Chondrocyte (in vitro differentiated cells): ENCODE data around the gene XAGE3. TPM values are rescaled to one million over a fixed set of nuclear protein-coding genes. Genes with fewer than 3 reads are reported as not detected.
"Not testable (repeated sequence)": the region's sequence is repeated elsewhere in the genome, so short reads cannot be mapped to it uniquely, and the experiment has no call there.

Source experiments
- DNase-seq: peaks from one replicate; pipeline ENCODE4 v3.0.0; 2021; ENCODE audit warnings: mixed read lengths, low spot score
- H3K27ac Mint-ChIP-seq: one replicate; pipeline ENCODE4 v1.8.0; 2021; ENCODE audit warnings: mild to moderate bottlenecking, moderate library complexity, mixed read lengths; ENCODE audit not compliant: unreplicated experiment
- H3K27me3 Mint-ChIP-seq: 2 replicates; pipeline ENCODE4 v1.8.0; 2021; ENCODE audit warnings: low read depth, mixed read lengths
- H3K36me3 Mint-ChIP-seq: 2 replicates; pipeline ENCODE4 v1.8.0; 2021; ENCODE audit warnings: low read depth, mixed read lengths
- H3K4me1 Mint-ChIP-seq: 2 replicates; pipeline ENCODE4 v1.8.0; 2021; ENCODE audit warnings: low read depth, mild to moderate bottlenecking, mixed read lengths
- H3K4me3 Mint-ChIP-seq: one replicate; pipeline ENCODE4 v1.8.0; 2021; ENCODE audit warnings: mild to moderate bottlenecking, moderate library complexity, mixed read lengths; ENCODE audit not compliant: unreplicated experiment
- H3K9me3 Mint-ChIP-seq: 2 replicates; pipeline ENCODE4 v1.8.0; 2021; ENCODE audit warnings: low read depth, mixed read lengths
- CTCF ChIP-seq: fragments of 200-600 bp; sonication (generic); IDR thresholded peaks from 2 replicates; pipeline ENCODE4 v1.5.0; 2021; ENCODE audit warnings: antibody characterized with exemption, mild to moderate bottlenecking, moderate library complexity
- total RNA-seq: library from RNA; stranded (reverse); gene quantifications from 3 replicates; pipeline ENCODE4 v1.2.1, GENCODE V29; 2021

Gene XAGE3
- total RNA-seq, 1 donor from 2014 or later = not detected

- Mint-ChIP-seq H3K36me3 (no peaks in the 10 kb centered on the region), H3K4me1 (peaks cover 3% of the 10 kb centered on the region), H3K27ac (no peak overlapping the region), H3K27me3 (no peaks in the 10 kb centered on the region), H3K9me3 (peaks cover 19% of the 10 kb centered on the region), H3K4me3 (no peak overlapping the region)
- DNase-seq = no peak
- no peak for TF ChIP-seq CTCF
Observed at GRCh38 chrX:52852110-52852860, 15.6 kb downstream of the XAGE3 start.

- H3K9me3 Mint-ChIP-seq = peaks cover 15% of the 10 kb centered on the region
- not testable (repeated sequence) for H3K36me3 Mint-ChIP-seq, H3K4me1 Mint-ChIP-seq, H3K27me3 Mint-ChIP-seq, H3K27ac Mint-ChIP-seq, H3K4me3 Mint-ChIP-seq, DNase-seq
Observed at GRCh38 chrX:52843619-52844018, 24.3 kb downstream of the XAGE3 start.

DNA sequence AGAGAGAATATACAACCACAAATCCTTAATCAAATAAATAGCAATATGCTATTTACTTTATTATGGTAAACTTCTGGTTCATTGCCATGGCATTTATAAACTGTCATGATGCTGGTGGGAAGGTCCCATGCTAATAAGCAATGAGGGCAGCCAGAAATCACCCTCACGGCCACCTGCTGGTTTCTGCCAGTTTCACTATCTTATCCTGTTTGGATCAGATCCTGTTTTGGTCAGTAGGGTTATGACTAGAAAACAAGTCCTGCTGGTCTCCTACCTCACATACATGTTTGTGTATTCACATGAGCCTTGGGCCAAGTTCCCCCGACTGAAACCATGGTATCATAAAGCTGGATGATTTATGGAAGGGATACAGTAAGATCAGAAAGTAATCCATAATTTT lies 28.7 kb downstream of the XAGE3 start:
- H3K36me3 Mint-ChIP-seq = no peaks in the 10 kb centered on the region
- DNase-seq = no peak
- peaks cover 5% of the 10 kb centered on the region for H3K27me3 Mint-ChIP-seq
- peaks cover 8% of the 10 kb centered on the region for H3K9me3 Mint-ChIP-seq
- H3K4me1 Mint-ChIP-seq = no peaks in the 10 kb centered on the region
- H3K4me3 Mint-ChIP-seq = no peak overlapping the region
- H3K27ac Mint-ChIP-seq = no peak overlapping the region
- TF ChIP-seq CTCF = no peak

- Mint-ChIP-seq H3K36me3 (no peaks in the 10 kb centered on the region), H3K27me3 (no peaks in the 10 kb centered on the region), H3K9me3 (peaks cover 28% of the 10 kb centered on the region), H3K4me1 (no peaks in the 10 kb centered on the region), H3K4me3 (no peak overlapping the region), H3K27ac (no peak overlapping the region)
- TF ChIP-seq CTCF = no peak
- no peak for DNase-seq
Observed at GRCh38 chrX:52830551-52830950, 37.3 kb downstream of the XAGE3 start.

GRCh38 chrX:52824608-52825007 lies 43.3 kb downstream of the XAGE3 start:
- Mint-ChIP-seq H3K9me3 (peaks cover 17% of the 10 kb centered on the region), H3K4me3 (no peak overlapping the region), H3K27ac (no peak overlapping the region), H3K27me3 (no peaks in the 10 kb centered on the region), H3K36me3 (no peaks in the 10 kb centered on the region), H3K4me1 (no peaks in the 10 kb centered on the region)
- TF ChIP-seq CTCF = no peak
- no peak for DNase-seq
